Astrocyte (in vitro differentiated cells and primary cell): ENCODE measurements around the gene GUCA1A. TPM values are rescaled to one million over a fixed set of nuclear protein-coding genes. Genes with fewer than 3 reads are reported as not detected.
A peak's percentile ranks its signal among the peaks of the same experiment; 100 is the strongest.

Experiments
- DNase-seq: peaks from one replicate; pipeline ENCODE4 v3.0.0-alpha.2; 2010; ENCODE audit warnings: low read depth
- FAIRE-seq: peaks from 2 replicates; lab custom pipeline; 2011; peaks lifted over from hg19 to GRCh38; lab: Jason Lieb, UNC
- H2AFZ ChIP-seq: 2 replicates; pipeline ENCODE4 v1.6.0; 2012; ENCODE audit warnings: low read depth, low read length, inconsistent platforms
- H3K27ac ChIP-seq: 2 replicates; pipeline ENCODE4 v1.5.1; 2011; ENCODE audit warnings: low read depth, low read length, inconsistent platforms
- H3K27me3 ChIP-seq: 2 replicates; pipeline ENCODE4 v1.6.0; 2011; ENCODE audit warnings: low read length, inconsistent platforms; ENCODE audit not compliant: insufficient read depth
- H3K36me3 ChIP-seq: 2 replicates; pipeline ENCODE4 v1.5.1; 2011; ENCODE audit warnings: low read length, inconsistent platforms; ENCODE audit not compliant: insufficient read depth
- H3K4me1 ChIP-seq: 2 replicates; pipeline ENCODE4 v1.5.1; 2011; ENCODE audit warnings: low read length, inconsistent platforms; ENCODE audit not compliant: insufficient read depth
- H3K4me2 ChIP-seq: 2 replicates; pipeline ENCODE4 v1.6.0; 2012; ENCODE audit warnings: low read length, inconsistent platforms
- H3K4me3 ChIP-seq: 2 replicates; pipeline ENCODE4 v1.5.1; 2011; ENCODE audit warnings: low read depth, mild to moderate bottlenecking, low read length, inconsistent platforms; ENCODE audit not compliant: insufficient read depth
- H3K79me2 ChIP-seq: 2 replicates; pipeline ENCODE4 v1.6.0; 2012; ENCODE audit warnings: mild to moderate bottlenecking, low read length, inconsistent platforms; ENCODE audit not compliant: insufficient read depth
- H3K9ac ChIP-seq: 2 replicates; pipeline ENCODE4 v1.6.0; 2012; ENCODE audit warnings: mild to moderate bottlenecking, low read length, inconsistent platforms
- H3K9me3 ChIP-seq: 2 replicates; pipeline ENCODE4 v1.5.1; 2012; ENCODE audit warnings: low read depth, mild to moderate bottlenecking, low read length, inconsistent platforms; ENCODE audit not compliant: insufficient read depth
- H4K20me1 ChIP-seq: 2 replicates; pipeline ENCODE4 v1.6.0; 2012; ENCODE audit warnings: low read length, inconsistent platforms; ENCODE audit not compliant: insufficient read depth
- H3K27ac Mint-ChIP-seq: one replicate; pipeline ENCODE4 v1.8.0; 2021; ENCODE audit warnings: mild to moderate bottlenecking, mixed read lengths; ENCODE audit not compliant: unreplicated experiment
- H3K27me3 Mint-ChIP-seq: one replicate; pipeline ENCODE4 v1.8.0; 2021; ENCODE audit warnings: low read depth, mixed read lengths; ENCODE audit not compliant: unreplicated experiment
- H3K36me3 Mint-ChIP-seq: one replicate; pipeline ENCODE4 v1.8.0; 2021; ENCODE audit warnings: low read depth, mixed read lengths; ENCODE audit not compliant: unreplicated experiment
- H3K4me1 Mint-ChIP-seq: one replicate; pipeline ENCODE4 v1.8.0; 2021; ENCODE audit warnings: low read depth, mixed read lengths; ENCODE audit not compliant: unreplicated experiment
- H3K4me3 Mint-ChIP-seq: one replicate; pipeline ENCODE4 v1.8.0; 2021; ENCODE audit warnings: mild to moderate bottlenecking, moderate library complexity, mixed read lengths; ENCODE audit not compliant: unreplicated experiment
- H3K9me3 Mint-ChIP-seq: one replicate; pipeline ENCODE4 v1.8.0; 2021; ENCODE audit warnings: mild to moderate bottlenecking, mixed read lengths; ENCODE audit not compliant: unreplicated experiment
- CTCF ChIP-seq: IDR thresholded peaks from 2 replicates; pipeline ENCODE4 v1.5.1; 2011; ENCODE audit warnings: low read depth, mild to moderate bottlenecking, inconsistent platforms, low read length, moderate library complexity; ENCODE audit not compliant: insufficient read depth
- EZH2 ChIP-seq: IDR thresholded peaks from 2 replicates; pipeline ENCODE4 v1.6.1; 2012; ENCODE audit warnings: mild to moderate bottlenecking, low read length, inconsistent platforms; ENCODE audit not compliant: insufficient read depth
- total RNA-seq: library from RNA; stranded (reverse); gene quantifications from 2 replicates; pipeline ENCODE4 v1.2.1, GENCODE V29; 2021

Gene GUCA1A
- total RNA-seq, 1 donor from 2014 or later = 0.45 TPM

GRCh38 chr6:42217157-42217518 lies 44.0 kb downstream of the GUCA1A start:
- Histone ChIP-seq H3K4me1 (peaks cover 5% of the 10 kb centered on the region), H3K4me3 (peak overlapping the region; percentile 93), H4K20me1 (no peaks in the 10 kb centered on the region), H2AFZ (peak overlapping the region; percentile 59), H3K27me3 (no peaks in the 10 kb centered on the region), H3K9ac (peak overlapping the region; percentile 95), H3K9me3 (no peaks in the 10 kb centered on the region), H3K27ac (peak overlapping the region; percentile 85), H3K4me2 (peak overlapping the region; percentile 87), H3K36me3 (peaks cover 20% of the 10 kb centered on the region), H3K79me2 (peaks cover 28% of the 10 kb centered on the region)
- H3K9me3 Mint-ChIP-seq = no peaks in the 10 kb centered on the region
- no peaks in the 10 kb centered on the region for H3K27me3 Mint-ChIP-seq
- peak overlapping the region; percentile 100 for H3K4me3 Mint-ChIP-seq
- DNase-seq = no peak
- peak overlapping the region; percentile 99 for H3K27ac Mint-ChIP-seq
- no peaks in the 10 kb centered on the region for H3K36me3 Mint-ChIP-seq
- TF ChIP-seq CTCF (no peak), EZH2 (no peak)
- peaks cover 4% of the 10 kb centered on the region for H3K4me1 Mint-ChIP-seq
- FAIRE-seq = no peak

- peak within 1 kb of the TSS; percentile 93 for H3K4me3 ChIP-seq
- peak within 1 kb of the TSS; percentile 95 for H3K9ac ChIP-seq
- peaks cover 26% of the 10 kb centered on the region for H3K79me2 ChIP-seq
- peaks cover 14% of the 10 kb centered on the region for H3K36me3 ChIP-seq
- Mint-ChIP-seq H3K27me3 (no peaks in the 10 kb centered on the region), H3K9me3 (no peaks in the 10 kb centered on the region), H3K36me3 (no peaks in the 10 kb centered on the region), H3K27ac (peak within 1 kb of the TSS; percentile 99), H3K4me1 (peaks cover 4% of the 10 kb centered on the region), H3K4me3 (peak within 1 kb of the TSS; percentile 100)
- TF ChIP-seq EZH2 (no peak), CTCF (no peak)
- peaks cover 5% of the 10 kb centered on the region for H3K4me1 ChIP-seq
- peak within 1 kb of the TSS; percentile 87 for H3K4me2 ChIP-seq
- peak within 1 kb of the TSS; percentile 85 for H3K27ac ChIP-seq
- no peaks in the 10 kb centered on the region for H3K27me3 ChIP-seq
- DNase-seq (peak; percentile 94), FAIRE-seq (no peak)
- H2AFZ ChIP-seq = peak within 1 kb of the TSS; percentile 59
- no peaks in the 10 kb centered on the region for H3K9me3 ChIP-seq
- no peaks in the 10 kb centered on the region for H4K20me1 ChIP-seq
Measured at GRCh38 chr6:42217519-42218367, 44.6 kb downstream of the GUCA1A start, which contains the start of gene MRPS10. Gene MRPS10 (minus strand): TSS chr6:42217861. CDS start chr6:42217849, 12 bp downstream.

- H3K27me3 ChIP-seq = no peaks in the 10 kb centered on the region
Measured at GRCh38 chr6:42220807-42221206, 47.6 kb downstream of the GUCA1A start.

More at GRCh38 chr6:42220807-42221206, 47.6 kb downstream of the GUCA1A start:
- Histone ChIP-seq H3K9ac (no peak overlapping the region), H3K36me3 (no peaks in the 10 kb centered on the region), H3K4me2 (no peak overlapping the region), H2AFZ (no peak overlapping the region), H3K4me3 (no peak overlapping the region), H3K79me2 (peaks cover 13% of the 10 kb centered on the region), H4K20me1 (no peaks in the 10 kb centered on the region), H3K9me3 (no peaks in the 10 kb centered on the region), H3K27ac (no peak overlapping the region), H3K4me1 (peaks cover 16% of the 10 kb centered on the region)
- DNase-seq = no peak
- Mint-ChIP-seq H3K4me3 (no peak overlapping the region), H3K27ac (peak overlapping the region; percentile 5), H3K9me3 (no peaks in the 10 kb centered on the region), H3K27me3 (no peaks in the 10 kb centered on the region), H3K4me1 (peaks cover 18% of the 10 kb centered on the region), H3K36me3 (no peaks in the 10 kb centered on the region)
- no peak for FAIRE-seq
- no peak for TF ChIP-seq EZH2
- TF ChIP-seq CTCF = no peak
